Measurements from ENCODE around the gene ADGRL3.
"Not testable (repeated sequence)": the region's sequence is repeated elsewhere in the genome, so short reads cannot be mapped to it uniquely, and the experiment has no call there.

DNA sequence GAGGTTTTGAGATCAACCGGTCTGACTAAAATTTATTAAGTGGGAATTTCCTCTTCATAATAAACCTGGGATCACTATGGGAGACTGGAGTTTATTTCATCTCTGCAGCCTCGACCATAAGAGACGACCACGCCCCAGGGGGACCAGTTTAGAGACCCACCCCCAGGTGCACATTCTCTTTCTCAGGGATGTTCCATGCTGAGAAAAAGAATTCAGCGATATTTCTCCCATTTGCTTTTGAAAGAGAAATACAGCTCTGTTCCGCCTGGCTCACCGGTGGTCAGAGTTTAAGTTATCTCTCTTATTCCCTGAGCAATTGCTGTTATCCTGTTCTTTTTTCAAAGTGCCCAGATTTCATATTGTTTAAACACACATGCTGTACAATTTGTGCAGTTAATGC, 187.2 kb downstream of the ADGRL3 start:
- TF ChIP-seq POLR2AphosphoS5, POLR2A (IDR thresholded peaks at IDR 0.05): not testable (repeated sequence)
